Mucosa of rectum (tissue), 2 donors: ENCODE measurements around the gene PRM2.
"Not testable (repeated sequence)": the region's sequence is repeated elsewhere in the genome, so short reads cannot be mapped to it uniquely, and the experiment has no call there.

ENCODE experiments used
- H3K27ac ChIP-seq, 2 donors: one replicate each; pipeline ENCODE4 v1.7.0; 2013; ENCODE audit warnings: inconsistent platforms in 2 of 2, low read depth in 2 of 2, low read length in 2 of 2
- H3K27me3 ChIP-seq, 2 donors: one replicate each; pipeline ENCODE4 v1.7.0; 2013; ENCODE audit warnings: low read length in 2 of 2; ENCODE audit not compliant: control insufficient read depth in 2 of 2, insufficient read depth in 2 of 2
- H3K36me3 ChIP-seq, 2 donors: one replicate each; pipeline ENCODE4 v1.7.0; 2013; ENCODE audit warnings: low read length in 2 of 2; ENCODE audit not compliant: control insufficient read depth in 2 of 2, insufficient read depth in 2 of 2
- H3K4me1 ChIP-seq, 2 donors: one replicate each; pipeline ENCODE4 v1.7.0; 2013; ENCODE audit warnings: low read length in 2 of 2, mild to moderate bottlenecking in 1 of 2; ENCODE audit not compliant: control insufficient read depth in 2 of 2, insufficient read depth in 2 of 2
- H3K4me3 ChIP-seq, 2 donors: one replicate each; pipeline ENCODE4 v1.7.0; 2013; ENCODE audit warnings: low read length in 2 of 2
- H3K9ac ChIP-seq, 2 donors: one replicate each; pipeline ENCODE4 v1.7.0; 2013; ENCODE audit warnings: low read length in 2 of 2, low read depth in 1 of 2, mild to moderate bottlenecking in 1 of 2
- H3K9me3 ChIP-seq, 2 donors: one replicate each; pipeline ENCODE4 v1.7.0; 2013; ENCODE audit warnings: low read length in 2 of 2; ENCODE audit not compliant: control insufficient read depth in 2 of 2
- donor health status: healthy.
- donor health status: Normal muscosa, but diverticular disease.

Gene PRM2

GRCh38 chr16:11298143-11298900 is 22.0 kb upstream of the PRM2 start:
- Histone ChIP-seq H3K9ac (no peak overlapping the region), H3K36me3 (no peaks in the 10 kb centered on the region), H3K9me3 (no peaks in the 10 kb centered on the region), H3K27ac (no peak overlapping the region), H3K4me1 (peaks cover 12 to 14% of the 10 kb centered on the region in 2 donors), H3K27me3 (no peaks in the 10 kb centered on the region), H3K4me3 (no peak overlapping the region)

GRCh38 chr16:11297492-11298142 is 21.3 kb upstream of the PRM2 start:
- Histone ChIP-seq H3K9ac (peak overlapping the region in 1 of 2 donors; percentile 34), H3K27ac (peak overlapping the region in 1 of 2 donors; percentile 43), H3K27me3 (no peaks in the 10 kb centered on the region), H3K36me3 (no peaks in the 10 kb centered on the region), H3K4me1 (peaks cover 12 to 14% of the 10 kb centered on the region in 2 donors), H3K4me3 (peak overlapping the region; percentile 33 to 60), H3K9me3 (no peaks in the 10 kb centered on the region)

- H3K9ac ChIP-seq, result peak overlapping the region in 1 of 2 donors; percentile 34
- H3K36me3 ChIP-seq, result no peaks in the 10 kb centered on the region
- no peaks in the 10 kb centered on the region for H3K27me3 ChIP-seq
- peaks cover 12 to 14% of the 10 kb centered on the region in 2 donors for H3K4me1 ChIP-seq
- H3K4me3 ChIP-seq, result peak overlapping the region; percentile 33 to 60
- no peaks in the 10 kb centered on the region for H3K9me3 ChIP-seq
- H3K27ac ChIP-seq, result no peak overlapping the region
These were observed 20.6 kb upstream of the PRM2 start for GRCh38 chr16:11296706-11297491.

GRCh38 chr16:11296351-11296705 is 20.0 kb upstream of the PRM2 start:
- Histone ChIP-seq H3K27me3 (no peaks in the 10 kb centered on the region), H3K9me3 (no peaks in the 10 kb centered on the region), H3K27ac (no peak overlapping the region), H3K4me3 (no peak overlapping the region), H3K4me1 (peaks cover 12 to 14% of the 10 kb centered on the region in 2 donors), H3K9ac (no peak overlapping the region), H3K36me3 (no peaks in the 10 kb centered on the region)

GRCh38 chr16:11295672-11296071 is 19.4 kb upstream of the PRM2 start:
- Histone ChIP-seq H3K4me3 (no peak overlapping the region), H3K9ac (no peak overlapping the region), H3K27me3 (no peaks in the 10 kb centered on the region), H3K27ac (no peak overlapping the region), H3K9me3 (no peaks in the 10 kb centered on the region), H3K36me3 (no peaks in the 10 kb centered on the region), H3K4me1 (peaks cover 12 to 14% of the 10 kb centered on the region in 2 donors)

- no peaks in the 10 kb centered on the region for H3K9me3 ChIP-seq
- no peak overlapping the region for H3K4me3 ChIP-seq
- H3K36me3 ChIP-seq, result no peaks in the 10 kb centered on the region
- H3K4me1 ChIP-seq, result peaks cover 6 to 7% of the 10 kb centered on the region in 2 donors
- H3K27ac ChIP-seq, result no peak overlapping the region
- peaks cover 0 to 3% of the 10 kb centered on the region in 2 donors for H3K27me3 ChIP-seq
- H3K9ac ChIP-seq, result no peak overlapping the region
These were observed 15.9 kb upstream of the PRM2 start for GRCh38 chr16:11292076-11292748.

- H3K4me1 ChIP-seq, result no peaks in the 10 kb centered on the region
- H3K9me3 ChIP-seq, result no peaks in the 10 kb centered on the region
- H3K36me3 ChIP-seq, result no peaks in the 10 kb centered on the region
- H3K27ac ChIP-seq, result no peak overlapping the region
- no peak overlapping the region for H3K9ac ChIP-seq
- no peak overlapping the region for H3K4me3 ChIP-seq
- H3K27me3 ChIP-seq, result peaks cover 0 to 3% of the 10 kb centered on the region in 2 donors
These were observed 14.9 kb upstream of the PRM2 start for GRCh38 chr16:11291091-11291703.

- Histone ChIP-seq H3K27me3 (peaks cover 0 to 3% of the 10 kb centered on the region in 2 donors), H3K36me3 (no peaks in the 10 kb centered on the region), H3K4me1 (no peaks in the 10 kb centered on the region), H3K27ac (no peak overlapping the region), H3K9me3 (no peaks in the 10 kb centered on the region), H3K4me3 (no peak overlapping the region), H3K9ac (no peak overlapping the region)
These were observed 14.0 kb upstream of the PRM2 start for GRCh38 chr16:11290102-11290893.

- not testable (repeated sequence) for H3K4me3 ChIP-seq, H3K36me3 ChIP-seq, H3K27me3 ChIP-seq, H3K4me1 ChIP-seq, H3K27ac ChIP-seq, H3K9ac ChIP-seq, H3K9me3 ChIP-seq
These were observed 13.4 kb upstream of the PRM2 start for GRCh38 chr16:11289696-11290095.
